HL-60/S4 (cell line): ENCODE measurements around the gene FLII.
"Not testable (repeated sequence)": the region's sequence is repeated elsewhere in the genome, so short reads cannot be mapped to it uniquely, and the experiment has no call there.

Source experiments
- in situ Hi-C: fragments of 300-500 bp; cut with MboI; formaldehyde crosslinking; loops from 2 replicates; pipeline ENCODE4 v1.14.3; 2022; ENCODE audit warnings: low sequenced_read_pairs

The FLII gene

GRCh38 chr17:18224387-18225120 is 34.0 kb downstream of the FLII start:
- in situ Hi-C loops = no loop called here

- in situ Hi-C loops = no loop called here
Measured at GRCh38 chr17:18224053-18224386, 34.5 kb downstream of the FLII start.

- in situ Hi-C loops = no loop called here
Measured at GRCh38 chr17:18218756-18219415, 39.7 kb downstream of the FLII start.

- in situ Hi-C loops = no loop called here
Measured at GRCh38 chr17:18217412-18218015, 41.0 kb downstream of the FLII start.

GRCh38 chr17:18216906-18217305 is 41.6 kb downstream of the FLII start:
- in situ Hi-C loops = not testable (repeated sequence)

- in situ Hi-C loops = no loop called here
Measured at GRCh38 chr17:18213666-18214270, 44.8 kb downstream of the FLII start.

- in situ Hi-C loops = no loop called here
Measured at GRCh38 chr17:18208092-18208491, 50.4 kb downstream of the FLII start.

GRCh38 chr17:18206962-18207361 is 51.6 kb downstream of the FLII start:
- in situ Hi-C loops = no loop called here

- in situ Hi-C loops = no loop called here
Measured at GRCh38 chr17:18205861-18206260, 52.7 kb downstream of the FLII start.

GRCh38 chr17:18203308-18203707 is 55.2 kb downstream of the FLII start:
- in situ Hi-C loops = no loop called here

GRCh38 chr17:18201108-18201507 is 57.4 kb downstream of the FLII start:
- in situ Hi-C loops = no loop called here

GRCh38 chr17:18198530-18198929 is 60.0 kb downstream of the FLII start:
- in situ Hi-C loops = no loop called here

- in situ Hi-C loops = no loop called here
Measured at GRCh38 chr17:18197535-18198194, 60.9 kb downstream of the FLII start.

GRCh38 chr17:18195246-18195645 is 63.3 kb downstream of the FLII start:
- in situ Hi-C loops = no loop called here
